NCI-H510A treated with DMSO at 0.1 percent for 48 hours (cell line): ENCODE measurements around the gene LYRM2.

Experiments used
- DNase-seq: peaks from one replicate; lab custom pipeline; 2025; lab: John Stamatoyannopoulos, UW

LYRM2 gene

GRCh38 chr6:89555031-89555430 is 83.5 kb downstream of the LYRM2 start:
- no peak for DNase-seq

- DNase-seq, result no peak
These were observed 84.4 kb downstream of the LYRM2 start for GRCh38 chr6:89554106-89554505.

DNA sequence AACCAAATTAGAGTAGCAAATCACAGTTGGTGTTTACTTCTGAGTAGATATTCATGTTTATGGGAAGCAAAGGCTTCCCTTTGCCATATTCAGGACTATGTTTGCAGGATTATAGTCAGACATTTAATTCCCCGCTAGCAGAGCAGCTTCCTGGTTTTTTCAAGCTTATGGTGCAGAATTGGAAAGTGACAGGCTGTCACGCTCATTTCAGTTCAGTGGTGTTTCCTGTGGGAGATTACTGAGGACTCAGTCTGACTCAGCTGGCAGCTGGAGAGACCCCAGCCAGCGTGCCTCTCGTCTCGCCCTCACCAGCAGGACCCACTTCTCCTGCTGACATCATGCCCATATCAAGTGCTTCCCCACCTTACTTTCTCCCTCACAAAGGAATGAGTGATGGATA is 85.1 kb downstream of the LYRM2 start:
- DNase-seq, result no peak

DNA sequence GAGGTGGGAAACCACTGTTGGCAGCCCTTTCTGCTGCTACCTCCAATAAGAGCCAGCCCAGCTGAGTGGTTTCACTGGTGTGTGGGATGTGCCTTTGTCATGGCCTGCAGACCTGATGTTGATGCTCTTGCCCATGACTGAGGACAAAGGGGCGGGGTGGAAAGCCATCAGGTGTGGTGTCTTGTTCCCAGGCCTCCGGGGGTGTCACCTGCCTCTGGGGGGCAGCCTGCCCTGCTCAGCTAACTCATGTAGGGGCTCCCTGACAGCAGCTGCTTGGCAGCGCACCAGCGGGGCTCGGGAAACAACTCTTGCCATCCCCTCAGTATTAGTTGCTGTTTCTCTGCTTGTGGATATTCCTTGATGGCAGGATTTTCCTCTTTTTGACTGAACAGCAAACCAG is 91.3 kb downstream of the LYRM2 start:
- no peak for DNase-seq

- no peak for DNase-seq
These were observed 95.7 kb downstream of the LYRM2 start for GRCh38 chr6:89542866-89543265.

DNA sequence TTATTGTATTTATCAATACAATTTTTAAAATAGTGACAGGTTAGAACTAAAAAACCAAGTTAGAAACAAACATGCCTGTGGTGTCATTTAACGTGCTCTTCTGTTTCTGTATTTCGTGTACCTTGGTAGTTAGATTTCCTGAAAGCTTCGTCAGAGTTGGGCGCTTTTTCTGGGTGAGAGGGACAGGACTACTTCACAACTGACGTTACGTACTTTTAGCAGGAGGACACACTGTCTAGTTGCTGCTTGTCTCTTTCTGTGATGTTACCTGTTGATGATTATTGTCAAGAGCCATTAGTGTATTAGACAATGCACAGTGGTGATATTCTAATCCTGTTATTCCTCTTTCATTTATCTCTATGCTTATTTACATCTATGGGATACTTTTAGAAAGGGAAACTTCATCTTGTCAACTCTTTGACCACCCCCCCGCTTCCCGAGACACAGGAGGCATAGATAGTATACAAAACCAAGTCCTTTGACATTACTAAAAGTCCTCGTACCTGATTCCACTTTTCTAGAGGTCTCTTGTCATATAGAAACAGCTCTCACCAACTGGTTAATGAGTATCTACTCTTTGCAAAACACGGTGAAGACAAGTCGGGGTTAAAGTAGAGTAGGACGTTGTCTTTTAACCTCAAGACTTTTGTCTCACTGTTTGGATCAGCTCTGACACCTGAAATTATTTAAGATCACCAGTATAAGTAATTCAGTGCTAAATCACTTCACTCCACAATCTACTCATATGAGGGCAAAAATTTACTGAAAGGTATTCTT is 96.3 kb downstream of the LYRM2 start:
- no peak for DNase-seq

GRCh38 chr6:89539779-89540178 is 98.8 kb downstream of the LYRM2 start:
- DNase-seq, result no peak

DNA sequence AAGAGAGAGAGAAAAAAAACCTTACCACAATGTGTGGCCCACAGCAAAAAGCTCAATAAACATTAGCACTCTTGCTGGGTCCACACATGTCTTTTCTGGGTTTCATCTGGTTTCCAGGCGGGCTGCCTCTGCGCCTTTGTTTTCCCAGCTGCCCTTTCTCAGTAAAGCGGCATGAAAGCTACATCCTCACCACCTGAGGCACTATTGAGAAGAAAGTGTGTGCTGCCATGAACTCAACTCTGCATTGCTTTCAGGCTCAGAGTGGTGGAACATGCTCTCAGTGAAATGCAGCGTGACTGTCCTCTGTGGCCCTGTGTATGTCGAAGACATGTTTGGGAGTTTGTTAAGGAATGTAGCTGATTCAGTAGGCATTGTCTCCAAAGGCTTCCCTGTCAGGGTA is 102.3 kb downstream of the LYRM2 start:
- no peak for DNase-seq

GRCh38 chr6:89530982-89531381 is 107.6 kb downstream of the LYRM2 start:
- no peak for DNase-seq

- DNase-seq, result no peak
These were observed 109.7 kb downstream of the LYRM2 start for GRCh38 chr6:89528866-89529265.

DNA sequence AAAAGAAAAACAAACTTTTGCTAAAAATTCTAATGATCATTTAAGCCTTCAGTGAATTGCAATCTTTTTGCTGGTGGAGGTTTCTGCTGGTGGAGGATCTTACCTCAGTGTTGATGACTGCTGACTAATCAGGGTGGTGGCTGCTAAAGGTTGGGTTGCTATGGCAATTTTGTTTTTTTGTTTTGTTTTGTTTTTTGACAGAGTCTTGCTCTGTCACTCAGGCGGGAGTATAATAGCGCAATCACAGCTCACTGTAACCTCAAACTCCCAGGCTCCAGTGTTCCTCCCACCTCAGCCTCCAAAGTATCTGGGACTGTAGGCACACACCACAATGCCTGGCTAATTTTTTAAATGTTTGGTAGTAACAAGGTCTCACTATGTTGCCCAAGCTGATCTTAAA is 110.9 kb downstream of the LYRM2 start:
- no peak for DNase-seq

DNA sequence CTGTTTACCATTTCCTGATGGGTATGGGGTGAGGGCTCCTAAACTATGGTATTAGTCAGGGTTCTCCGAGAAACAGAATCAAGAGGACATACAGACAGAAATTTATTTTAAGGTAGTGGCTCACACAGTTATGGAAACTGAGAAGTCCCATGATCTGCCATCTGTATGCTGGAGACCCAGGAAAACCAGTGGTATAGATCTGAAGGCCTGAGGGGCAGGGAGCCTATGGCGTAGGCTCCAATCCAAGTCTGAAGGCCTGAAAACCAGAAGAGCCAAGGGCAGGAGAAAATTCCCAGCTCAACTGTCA is 112.0 kb downstream of the LYRM2 start:
- DNase-seq, result no peak

DNA sequence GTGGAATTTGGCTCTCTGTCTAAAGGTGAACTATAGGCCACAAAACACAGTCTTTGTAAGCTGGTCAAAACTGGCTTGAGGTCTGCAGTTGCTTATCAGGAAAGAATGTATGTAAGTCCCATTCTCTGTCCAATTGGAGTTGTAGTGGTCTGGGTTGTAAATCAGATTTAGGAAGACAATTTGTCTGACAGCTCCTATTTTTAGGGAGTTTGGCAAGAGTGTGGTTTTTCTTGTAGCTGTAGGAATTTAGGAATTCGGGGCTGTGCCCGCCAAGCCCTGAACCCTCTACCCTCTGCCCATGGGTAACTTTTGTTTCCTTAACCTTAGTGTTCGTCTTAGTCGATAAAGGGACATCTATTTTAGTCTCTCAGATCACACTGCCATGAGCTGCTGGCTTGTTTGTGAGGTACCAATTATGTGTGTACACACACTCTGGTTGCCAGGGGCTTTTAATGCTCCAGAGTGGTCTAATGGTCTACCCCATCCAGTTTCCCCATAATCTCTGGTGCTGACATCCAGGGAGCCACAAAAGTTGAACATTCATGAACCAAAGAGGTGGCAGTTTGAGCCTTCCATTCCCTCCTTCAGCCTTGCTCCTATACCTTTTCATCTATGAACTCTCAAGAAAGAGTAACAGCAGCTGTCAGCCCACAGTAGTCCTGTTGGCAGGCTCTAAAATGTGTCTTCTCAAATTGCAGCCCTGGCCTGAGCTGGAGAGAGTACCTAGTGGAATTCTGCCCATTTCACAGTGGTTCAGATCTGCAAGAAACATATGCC is 112.6 kb downstream of the LYRM2 start:
- no peak for DNase-seq

DNA sequence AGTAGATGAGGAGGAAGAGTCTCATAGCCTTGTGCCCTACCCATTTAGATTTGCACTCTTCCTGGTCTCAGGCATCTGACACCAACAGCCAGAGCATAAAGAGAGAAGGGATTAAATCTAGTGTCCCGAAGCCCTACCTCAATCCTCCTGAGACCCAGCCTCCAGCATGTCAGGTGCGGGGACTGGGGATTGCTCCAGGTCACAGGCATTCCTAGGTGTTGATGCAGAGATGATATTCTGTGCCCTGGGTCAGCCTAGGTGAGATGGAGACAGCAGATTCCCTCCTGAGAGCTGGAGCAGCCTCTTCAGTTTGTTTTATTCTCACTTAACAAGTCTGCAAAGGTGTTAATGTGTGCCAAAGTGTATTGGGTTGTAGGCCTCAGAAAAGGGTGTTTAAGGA is 115.8 kb downstream of the LYRM2 start:
- no peak for DNase-seq

- DNase-seq, result no peak
These were observed 117.8 kb downstream of the LYRM2 start for GRCh38 chr6:89520736-89521135.

GRCh38 chr6:89518352-89519055 is 120.0 kb downstream of the LYRM2 start:
- no peak for DNase-seq
